ENCODE results near the gene SNX25. TPM values are rescaled to one million over a fixed set of nuclear protein-coding genes. Genes with fewer than 3 reads are reported as not detected.

The SNX25 gene
- total RNA-seq: 10 to 100 TPM; 21.4 to 26.0 TPM
- 8.6 TPM for polyA plus RNA-seq (2013, experiment 1 of 2)
- polyA plus RNA-seq (2013, experiment 2 of 2): 11.0 TPM
- long read RNA-seq, experiment 1, partial matches to known transcripts: 4 of 8 reads
- long read RNA-seq, experiment 1, other reads (novel, unspliced or antisense): 3 of 8 reads
- long read RNA-seq, experiment 2, transcript SNX25-201 (19 exons, 3,264 nt): major isoform, 22 of 45 reads
- long read RNA-seq, experiment 2, partial matches to known transcripts: 4 of 45 reads
- long read RNA-seq, experiment 2, other reads (novel, unspliced or antisense): 19 of 45 reads
- long read RNA-seq, experiment 3, partial matches to known transcripts: 4 of 6 reads
- long read RNA-seq, experiment 3, other reads (novel, unspliced or antisense): 2 of 6 reads
- long read RNA-seq, experiment 4, partial matches to known transcripts: 3 of 3 reads
- long read RNA-seq, experiment 4, other reads (novel, unspliced or antisense): 0 of 3 reads

- Histone ChIP-seq H3K36me3 (ENCODE audit: control insufficient read depth, insufficient read depth, low read length) (no peaks in the 10 kb centered on the region), H3K27ac (ENCODE audit: low read depth, low read length) (peak within 1 kb of the TSS; percentile 5), H3K4me3 (ENCODE audit: low read length) (peak within 1 kb of the TSS; percentile 86), H3K4me1 (ENCODE audit: control insufficient read depth, insufficient read depth, low read length) (peaks cover 4% of the 10 kb centered on the region), H3K9ac (ENCODE audit: extremely low read depth, low read length, poor library complexity, severe bottlenecking) (peak within 1 kb of the TSS; percentile 55), H3K9me3 (ENCODE audit: control insufficient read depth, low read length) (no peaks in the 10 kb centered on the region), H3K27me3 (ENCODE audit: control insufficient read depth, insufficient read depth, low read length, poor library complexity, severe bottlenecking) (no peaks in the 10 kb centered on the region)
- peak; percentile 95 for DNase-seq
- WGBS, 2 experiments (ENCODE audit: insufficient coverage in 1 of 2, insufficient read length in 1 of 2): 2 to 3% methylated on average over 14 to 72 of the region's 72 CpGs
- H3K36me3 Mint-ChIP-seq (ENCODE audit: low read depth): no peaks in the 10 kb centered on the region
- H3K27me3 Mint-ChIP-seq (ENCODE audit: insufficient read depth): peaks cover 21% of the 10 kb centered on the region
- H3K27ac Mint-ChIP-seq: peak within 1 kb of the TSS; percentile 95
- peak within 1 kb of the TSS; percentile 90 for H3K4me3 Mint-ChIP-seq
- H3K9me3 Mint-ChIP-seq: no peaks in the 10 kb centered on the region
- peak; percentile 46 for TF ChIP-seq CTCF (conservative IDR thresholded peaks at IDR 0.05)
- peaks cover 41% of the 10 kb centered on the region for H3K4me1 Mint-ChIP-seq
Measured at GRCh38 chr4:185209031-185209851, at the start of gene SNX25. Gene SNX25, plus strand, starts transcription at chr4:185209598. Its CDS starts 229 bp downstream, at chr4:185209827.

- DNase-seq: no peak
- 80 to 93% methylated on average over 1 to 2 of the region's 2 CpGs for WGBS, 2 experiments (ENCODE audit: insufficient coverage in 1 of 2, insufficient read length in 1 of 2)
- no peak overlapping the region for H3K9ac ChIP-seq (ENCODE audit: extremely low read depth, low read length, poor library complexity, severe bottlenecking)
- TF ChIP-seq CTCF (conservative IDR thresholded peaks at IDR 0.05): no peak
- H3K4me1 Mint-ChIP-seq: no peaks in the 10 kb centered on the region
- H3K4me3 Mint-ChIP-seq: no peak overlapping the region
- H3K27ac ChIP-seq (ENCODE audit: low read depth, low read length): peak overlapping the region; percentile 22
- H3K9me3 Mint-ChIP-seq: no peaks in the 10 kb centered on the region
- H3K36me3 Mint-ChIP-seq (ENCODE audit: low read depth): peaks cover 44% of the 10 kb centered on the region
- no peaks in the 10 kb centered on the region for H3K9me3 ChIP-seq (ENCODE audit: control insufficient read depth, low read length)
- H3K27ac Mint-ChIP-seq: no peak overlapping the region
- no peak overlapping the region for H3K4me3 ChIP-seq (ENCODE audit: low read length)
- H3K27me3 ChIP-seq (ENCODE audit: control insufficient read depth, insufficient read depth, low read length, poor library complexity, severe bottlenecking): no peaks in the 10 kb centered on the region
- no peaks in the 10 kb centered on the region for H3K27me3 Mint-ChIP-seq (ENCODE audit: insufficient read depth)
- H3K4me1 ChIP-seq (ENCODE audit: control insufficient read depth, insufficient read depth, low read length): no peaks in the 10 kb centered on the region
- H3K36me3 ChIP-seq (ENCODE audit: control insufficient read depth, insufficient read depth, low read length): peaks cover 46% of the 10 kb centered on the region
Measured at GRCh38 chr4:185165605-185166063, 43.8 kb upstream of the SNX25 start.

GRCh38 chr4:185167234-185167633, 42.2 kb upstream of the SNX25 start:
- peaks cover 41% of the 10 kb centered on the region for H3K36me3 Mint-ChIP-seq (ENCODE audit: low read depth)
- Histone ChIP-seq H3K27ac (ENCODE audit: low read depth, low read length) (no peak overlapping the region), H3K9ac (ENCODE audit: extremely low read depth, low read length, poor library complexity, severe bottlenecking) (no peak overlapping the region), H3K36me3 (ENCODE audit: control insufficient read depth, insufficient read depth, low read length) (peaks cover 33% of the 10 kb centered on the region), H3K4me1 (ENCODE audit: control insufficient read depth, insufficient read depth, low read length) (no peaks in the 10 kb centered on the region), H3K27me3 (ENCODE audit: control insufficient read depth, insufficient read depth, low read length, poor library complexity, severe bottlenecking) (no peaks in the 10 kb centered on the region), H3K4me3 (ENCODE audit: low read length) (no peak overlapping the region), H3K9me3 (ENCODE audit: control insufficient read depth, low read length) (no peaks in the 10 kb centered on the region)
- H3K9me3 Mint-ChIP-seq: no peaks in the 10 kb centered on the region
- H3K27ac Mint-ChIP-seq: no peak overlapping the region
- H3K4me1 Mint-ChIP-seq: no peaks in the 10 kb centered on the region
- no peak for DNase-seq
- no peak for TF ChIP-seq CTCF (conservative IDR thresholded peaks at IDR 0.05)
- H3K27me3 Mint-ChIP-seq (ENCODE audit: insufficient read depth): no peaks in the 10 kb centered on the region
- H3K4me3 Mint-ChIP-seq: no peak overlapping the region
- 85 to 91% methylated on average over 7 to 9 of the region's 9 CpGs for WGBS, 2 experiments (ENCODE audit: insufficient coverage in 1 of 2, insufficient read length in 1 of 2)
